ENCODE measurements around the gene CNTN4. TPM values are rescaled to one million over a fixed set of nuclear protein-coding genes. Genes with fewer than 3 reads are reported as not detected.

Gene CNTN4
- total RNA-seq, 2 experiments from 2014 or later: not detected

DNA sequence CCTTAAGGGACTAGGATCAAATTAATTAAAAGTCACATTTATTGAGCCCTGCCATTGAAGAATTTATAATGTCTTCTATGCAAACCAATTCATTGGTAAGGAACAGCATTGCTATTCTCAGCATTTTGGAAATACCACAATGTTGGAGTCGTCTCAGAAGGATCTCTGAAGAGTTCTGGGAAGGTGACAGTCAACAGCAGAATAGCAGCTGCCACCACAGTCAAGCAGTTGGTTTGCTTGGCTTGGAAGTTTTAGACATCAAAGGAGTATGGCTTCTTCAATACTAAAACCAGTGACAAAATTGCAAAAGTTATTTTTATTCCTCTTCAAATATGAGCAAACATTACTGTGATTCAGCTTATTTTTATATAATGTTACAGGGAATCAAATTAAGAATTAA is 167.9 kb downstream of the CNTN4 start:
- ChIA-PET CTCF (no interaction called here), POLR2A (no interaction called here)
- intact Hi-C loops (cut with micrococcal nuclease): no loop called here
- no peak overlapping the region for H3K4me3 Mint-ChIP-seq
- DNase-seq (no peak), ATAC-seq (no peak)
- no peaks in the 10 kb centered on the region for H3K4me1 Mint-ChIP-seq (ENCODE audit: low read depth)
- TF ChIP-seq, protein P1, sequence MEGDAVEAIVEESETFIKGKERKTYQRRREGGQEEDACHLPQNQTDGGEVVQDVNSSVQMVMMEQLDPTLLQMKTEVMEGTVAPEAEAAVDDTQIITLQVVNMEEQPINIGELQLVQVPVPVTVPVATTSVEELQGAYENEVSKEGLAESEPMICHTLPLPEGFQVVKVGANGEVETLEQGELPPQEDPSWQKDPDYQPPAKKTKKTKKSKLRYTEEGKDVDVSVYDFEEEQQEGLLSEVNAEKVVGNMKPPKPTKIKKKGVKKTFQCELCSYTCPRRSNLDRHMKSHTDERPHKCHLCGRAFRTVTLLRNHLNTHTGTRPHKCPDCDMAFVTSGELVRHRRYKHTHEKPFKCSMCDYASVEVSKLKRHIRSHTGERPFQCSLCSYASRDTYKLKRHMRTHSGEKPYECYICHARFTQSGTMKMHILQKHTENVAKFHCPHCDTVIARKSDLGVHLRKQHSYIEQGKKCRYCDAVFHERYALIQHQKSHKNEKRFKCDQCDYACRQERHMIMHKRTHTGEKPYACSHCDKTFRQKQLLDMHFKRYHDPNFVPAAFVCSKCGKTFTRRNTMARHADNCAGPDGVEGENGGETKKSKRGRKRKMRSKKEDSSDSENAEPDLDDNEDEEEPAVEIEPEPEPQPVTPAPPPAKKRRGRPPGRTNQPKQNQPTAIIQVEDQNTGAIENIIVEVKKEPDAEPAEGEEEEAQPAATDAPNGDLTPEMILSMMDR (IDR thresholded peaks at IDR 0.05): no peak
- no peaks in the 10 kb centered on the region for H3K36me3 Mint-ChIP-seq (ENCODE audit: low read depth)
- no peaks in the 10 kb centered on the region for H3K9me3 Mint-ChIP-seq
- H3K27me3 Mint-ChIP-seq: no peaks in the 10 kb centered on the region
- H3K27ac Mint-ChIP-seq: no peak overlapping the region

DNA sequence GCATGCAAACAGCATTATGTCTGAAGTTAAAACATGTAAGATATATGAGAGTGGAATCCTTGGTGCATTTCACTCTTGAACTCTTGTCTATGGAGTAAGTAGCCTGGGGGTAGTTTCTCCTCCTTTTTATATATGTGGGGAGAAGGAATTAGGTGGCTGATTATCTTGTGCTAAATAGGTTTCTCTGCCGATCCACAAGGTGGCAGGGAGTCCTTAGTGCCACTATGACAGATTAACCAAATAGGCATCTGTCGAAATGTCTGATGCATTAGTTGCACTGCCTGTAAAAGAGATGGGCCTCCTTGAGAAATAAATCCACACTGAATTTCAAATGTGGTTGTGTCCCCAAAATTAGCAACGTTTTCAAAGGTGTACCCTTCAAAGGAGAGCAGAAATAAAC is 170.1 kb downstream of the CNTN4 start:
- H3K4me3 Mint-ChIP-seq: no peak overlapping the region
- TF ChIP-seq, protein P1 (IDR thresholded peaks at IDR 0.05): no peak
- no peaks in the 10 kb centered on the region for H3K4me1 Mint-ChIP-seq (ENCODE audit: low read depth)
- H3K27me3 Mint-ChIP-seq: no peaks in the 10 kb centered on the region
- no peak for ATAC-seq
- no peak for DNase-seq
- H3K27ac Mint-ChIP-seq: no peak overlapping the region
- intact Hi-C loops (cut with micrococcal nuclease): no loop called here
- ChIA-PET CTCF (no interaction called here), POLR2A (no interaction called here)
- H3K9me3 Mint-ChIP-seq: no peaks in the 10 kb centered on the region
- no peaks in the 10 kb centered on the region for H3K36me3 Mint-ChIP-seq (ENCODE audit: low read depth)

DNA sequence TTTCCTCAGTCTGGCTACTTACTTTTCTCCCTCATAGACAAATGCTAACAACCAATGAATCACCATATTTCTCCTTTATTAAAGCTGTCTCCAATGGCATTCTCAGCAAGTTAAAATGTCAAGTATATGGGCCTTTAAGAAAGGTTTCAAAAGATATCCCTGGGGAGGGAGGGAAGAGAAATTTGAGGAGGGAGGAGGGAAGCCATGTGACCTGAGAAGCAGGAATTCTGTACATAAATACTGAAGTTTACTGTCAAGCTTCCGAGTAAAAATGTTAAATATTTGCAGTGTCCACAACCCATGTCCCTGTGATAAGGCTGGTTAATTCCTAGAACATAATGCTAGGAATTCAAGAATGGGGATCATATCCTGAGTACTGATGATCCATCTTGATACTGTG is 175.9 kb downstream of the CNTN4 start:
- Mint-ChIP-seq H3K36me3 (ENCODE audit: low read depth) (no peaks in the 10 kb centered on the region), H3K4me1 (ENCODE audit: low read depth) (no peaks in the 10 kb centered on the region), H3K27me3 (no peaks in the 10 kb centered on the region), H3K9me3 (no peaks in the 10 kb centered on the region), H3K4me3 (no peak overlapping the region), H3K27ac (no peak overlapping the region)
- intact Hi-C loops (cut with micrococcal nuclease): no loop called here
- ATAC-seq (no peak), DNase-seq (no peak)
- ChIA-PET CTCF (no interaction called here), POLR2A (no interaction called here)
- TF ChIP-seq, protein P1 (IDR thresholded peaks at IDR 0.05): no peak

DNA sequence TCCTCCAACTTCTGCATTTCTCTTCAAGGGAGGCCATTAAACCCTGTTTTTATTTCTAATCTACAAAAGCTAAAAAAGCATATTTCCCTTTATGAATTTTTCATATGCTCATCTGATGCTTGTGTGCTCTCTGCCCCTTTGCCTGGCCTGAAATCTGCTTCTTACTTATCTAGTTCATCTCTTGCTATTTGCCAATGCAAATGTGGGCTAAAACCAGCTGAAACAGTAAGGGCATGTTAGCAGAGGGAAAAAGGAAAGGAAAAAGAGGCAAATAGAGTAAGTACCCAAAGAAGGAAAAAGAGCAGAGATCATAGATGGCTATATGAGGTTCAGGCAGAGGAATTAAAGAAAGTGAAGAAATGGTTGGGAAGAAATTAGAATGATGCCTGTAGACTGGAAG is 185.2 kb downstream of the CNTN4 start:
- Mint-ChIP-seq H3K36me3 (ENCODE audit: low read depth) (no peaks in the 10 kb centered on the region), H3K9me3 (no peaks in the 10 kb centered on the region), H3K4me1 (ENCODE audit: low read depth) (no peaks in the 10 kb centered on the region), H3K27ac (no peak overlapping the region), H3K4me3 (no peak overlapping the region), H3K27me3 (no peaks in the 10 kb centered on the region)
- CTCF ChIA-PET: no interaction called here
- no peak for DNase-seq
- no peak for ATAC-seq
- TF ChIP-seq, protein P1 (IDR thresholded peaks at IDR 0.05): no peak
- intact Hi-C loops (cut with micrococcal nuclease): no loop called here
- POLR2A ChIA-PET: no interaction called here

DNA sequence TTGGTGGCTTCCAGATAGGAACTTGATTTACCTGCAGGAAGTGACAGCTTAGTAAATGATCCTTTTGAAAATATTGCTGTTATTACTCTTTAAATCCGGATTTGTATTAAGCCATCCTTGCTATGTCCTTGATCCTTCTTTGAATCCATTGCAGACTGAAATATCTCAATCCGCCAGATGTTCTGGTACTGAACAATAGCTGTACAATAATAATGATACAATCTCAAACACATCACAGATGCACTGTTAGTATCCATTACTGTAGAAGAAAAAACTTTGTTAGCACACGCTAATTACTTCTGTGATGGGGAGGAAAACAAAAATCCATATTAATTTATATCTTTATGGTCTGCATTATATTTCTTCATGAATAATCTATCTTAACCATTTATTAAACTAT is 202.3 kb downstream of the CNTN4 start:
- POLR2A ChIA-PET: no interaction called here

More for the DNA sequence above, 202.3 kb downstream of the CNTN4 start:
- H3K9me3 Mint-ChIP-seq: peaks cover 3% of the 10 kb centered on the region
- CTCF ChIA-PET: no interaction called here
- no peak overlapping the region for H3K27ac Mint-ChIP-seq
- H3K27me3 Mint-ChIP-seq: no peaks in the 10 kb centered on the region
- DNase-seq (no peak), ATAC-seq (no peak)
- no peaks in the 10 kb centered on the region for H3K4me1 Mint-ChIP-seq (ENCODE audit: low read depth)
- no peaks in the 10 kb centered on the region for H3K36me3 Mint-ChIP-seq (ENCODE audit: low read depth)
- intact Hi-C loops (cut with micrococcal nuclease): no loop called here
- H3K4me3 Mint-ChIP-seq: no peak overlapping the region
- TF ChIP-seq, protein P1 (IDR thresholded peaks at IDR 0.05): no peak
